H9 (cell line): Measurements from ENCODE around the gene PET100. TPM values are rescaled to one million over a fixed set of nuclear protein-coding genes. Genes with fewer than 3 reads are reported as not detected.

ENCODE experiments used
- DNase-seq: peaks from one replicate; pipeline ENCODE4 v3.0.0-alpha.2; 2017
- H2AFZ ChIP-seq: one replicate; pipeline ENCODE4 v1.6.1; 2013; ENCODE audit warnings: mild to moderate bottlenecking, low read length, control low read depth, moderate library complexity
- H2AK5ac ChIP-seq: 2 replicates; pipeline ENCODE4 v1.6.1; 2013; ENCODE audit warnings: low read length, control low read depth, mixed read lengths; ENCODE audit not compliant: insufficient read length
- H2BK120ac ChIP-seq: one replicate; pipeline ENCODE4 v1.6.1; 2013; ENCODE audit warnings: low read depth, mild to moderate bottlenecking, low read length, control low read depth, inconsistent platforms; ENCODE audit not compliant: poor library complexity, severe bottlenecking
- H2BK12ac ChIP-seq: 2 replicates; pipeline ENCODE4 v1.6.1; 2013; ENCODE audit warnings: low read length, control low read depth, mixed read lengths, low read depth; ENCODE audit not compliant: insufficient read length
- H2BK15ac ChIP-seq: 2 replicates; pipeline ENCODE4 v1.6.1; 2013; ENCODE audit warnings: low read depth, low read length, control low read depth
- H2BK20ac ChIP-seq: one replicate; pipeline ENCODE4 v1.6.1; 2013; ENCODE audit warnings: low read depth, mild to moderate bottlenecking, low read length, control low read depth, inconsistent platforms; ENCODE audit not compliant: poor library complexity, severe bottlenecking
- H2BK5ac ChIP-seq: 2 replicates; pipeline ENCODE4 v1.6.1; 2013; ENCODE audit warnings: low read length, control low read depth, mixed read lengths; ENCODE audit not compliant: insufficient read length
- H3K14ac ChIP-seq: 2 replicates; pipeline ENCODE4 v1.6.1; 2013; ENCODE audit warnings: low read length, control low read depth; ENCODE audit not compliant: insufficient read depth
- H3K18ac ChIP-seq: 2 replicates; pipeline ENCODE4 v1.6.1; 2013; ENCODE audit warnings: low read depth, mild to moderate bottlenecking, mixed read lengths, low read length, control low read depth; ENCODE audit not compliant: insufficient read length
- H3K23ac ChIP-seq: 2 replicates; pipeline ENCODE4 v1.6.1; 2013; ENCODE audit warnings: low read length, control low read depth, mixed read lengths, low read depth; ENCODE audit not compliant: insufficient read length
- H3K23me2 ChIP-seq: 2 replicates; pipeline ENCODE4 v1.6.1; 2013; ENCODE audit warnings: low read depth, mild to moderate bottlenecking, mixed read lengths, low read length, control low read depth; ENCODE audit not compliant: insufficient read length, poor library complexity, severe bottlenecking
- H3K27ac ChIP-seq: 2 replicates; pipeline ENCODE4 v1.5.1; 2013; ENCODE audit warnings: low read length, control low read depth, mixed read lengths, low read depth; ENCODE audit not compliant: insufficient read length
- H3K27me3 ChIP-seq: 2 replicates; pipeline ENCODE4 v1.6.1; 2013; ENCODE audit warnings: low read length, control low read depth, inconsistent platforms; ENCODE audit not compliant: insufficient read depth
- H3K4ac ChIP-seq: 2 replicates; pipeline ENCODE4 v1.6.1; 2013; ENCODE audit warnings: low read depth, mild to moderate bottlenecking, control low read depth, inconsistent platforms, low read length, moderate library complexity
- H3K4me1 ChIP-seq: 2 replicates; pipeline ENCODE4 v1.6.1; 2013; ENCODE audit warnings: low read length, control low read depth, inconsistent platforms; ENCODE audit not compliant: insufficient read depth
- H3K4me2 ChIP-seq: 2 replicates; pipeline ENCODE4 v1.6.1; 2013; ENCODE audit warnings: low read length, control low read depth, mixed read lengths; ENCODE audit not compliant: insufficient read length, insufficient read depth
- H3K56ac ChIP-seq: 2 replicates; pipeline ENCODE4 v1.6.1; 2013; ENCODE audit warnings: low read depth, mild to moderate bottlenecking, mixed read lengths, low read length, control low read depth; ENCODE audit not compliant: insufficient read length
- H3K79me1 ChIP-seq: 2 replicates; pipeline ENCODE4 v1.6.1; 2013; ENCODE audit warnings: low read depth, mild to moderate bottlenecking, moderate library complexity, low read length, control low read depth, inconsistent platforms; ENCODE audit not compliant: insufficient read depth, poor library complexity, severe bottlenecking
- H3K79me2 ChIP-seq: 2 replicates; pipeline ENCODE4 v1.6.1; 2013; ENCODE audit warnings: low read length, control low read depth, inconsistent platforms; ENCODE audit not compliant: insufficient read depth
- H3K9ac ChIP-seq: 2 replicates; pipeline ENCODE4 v1.6.1; 2013; ENCODE audit warnings: low read length, control low read depth, mixed read lengths; ENCODE audit not compliant: insufficient read length; ENCODE audit errors: extremely low read depth
- H3K9me3 ChIP-seq: one replicate; pipeline ENCODE4 v1.6.1; 2013; ENCODE audit warnings: low read depth, low read length, inconsistent platforms; ENCODE audit not compliant: control insufficient read depth
- H3T11ph ChIP-seq: one replicate; pipeline ENCODE4 v1.6.1; 2013; ENCODE audit warnings: mild to moderate bottlenecking, low read length, control low read depth, inconsistent platforms
- H4K20me1 ChIP-seq: one replicate; pipeline ENCODE4 v1.6.1; 2013; ENCODE audit not compliant: control insufficient read depth, insufficient read length, insufficient read depth
- H4K5ac ChIP-seq: 2 replicates; pipeline ENCODE4 v1.6.1; 2013; ENCODE audit warnings: low read depth, mild to moderate bottlenecking, mixed read lengths, low read length, control low read depth; ENCODE audit not compliant: insufficient read length
- H4K8ac ChIP-seq: replicated peaks from 2 replicates; pipeline ENCODE4 v1.6.1; 2013; ENCODE audit warnings: low read length, control low read depth, mixed read lengths, low read depth; ENCODE audit not compliant: insufficient read length
- H4K91ac ChIP-seq: 2 replicates; pipeline ENCODE4 v1.6.1; 2013; ENCODE audit warnings: low read depth, mild to moderate bottlenecking, moderate library complexity, mixed read lengths, low read length, control low read depth; ENCODE audit not compliant: insufficient read length
- H3K27ac Mint-ChIP-seq, 3 experiments: 2 replicates in 2 of 3; 3 replicates in 1 of 3; pipeline ENCODE4 v1.8.0; 2020 to 2021; ENCODE audit warnings: mixed read lengths in 3 of 3, mild to moderate bottlenecking in 1 of 3, moderate library complexity in 1 of 3
- H3K27me3 Mint-ChIP-seq: 2 replicates; pipeline ENCODE4 v1.8.0; 2021; ENCODE audit warnings: low read depth, mild to moderate bottlenecking, moderate library complexity, mixed read lengths
- H3K36me3 Mint-ChIP-seq, 3 experiments: 2 replicates in 2 of 3; 3 replicates in 1 of 3; pipeline ENCODE4 v1.8.0; 2020 to 2021; ENCODE audit warnings: low read depth in 3 of 3, mixed read lengths in 3 of 3; ENCODE audit not compliant: insufficient read depth in 1 of 3
- H3K4me1 Mint-ChIP-seq, 2 experiments: 2 replicates each; pipeline ENCODE4 v1.8.0; 2020; ENCODE audit warnings: mixed read lengths in 2 of 2
- H3K4me3 Mint-ChIP-seq, 2 experiments: 2 replicates in 1 of 2; 3 replicates in 1 of 2; pipeline ENCODE4 v1.8.0; 2020 to 2021; ENCODE audit warnings: mild to moderate bottlenecking in 2 of 2, mixed read lengths in 2 of 2, moderate library complexity in 1 of 2
- H3K9me3 Mint-ChIP-seq, 2 experiments: 2 replicates in 1 of 2; 3 replicates in 1 of 2; pipeline ENCODE4 v1.8.0; 2020; ENCODE audit warnings: mild to moderate bottlenecking in 2 of 2, mixed read lengths in 2 of 2, moderate library complexity in 1 of 2
- CTCF ChIP-seq: fragments of 200-600 bp; sonication (generic); conservative IDR thresholded peaks from 3 replicates; pipeline ENCODE4 v1.8.0; 2021; ENCODE audit warnings: antibody characterized with exemption, mild to moderate bottlenecking
- whole genome bisulfite sequencing: extraction: QIAGEN DNeasy Blood & Tissue Kit; methylation state at CpG from one replicate; pipeline ENCODE4 v1.1.7; 2013; ENCODE audit warnings: missing lambda C conversion rate, low lambda C conversion rate, mixed read lengths; ENCODE audit not compliant: insufficient read length; ENCODE audit errors: extremely low coverage; 5-methylcytosine and 5-hydroxymethylcytosine counted together
- total RNA-seq: library from RNA; stranded (reverse); gene quantifications from 2 replicates; pipeline ENCODE4 v1.2.1, GENCODE V29; 2021

The PET100 gene
- total RNA-seq, 1 experiment from 2014 or later: 129 TPM

GRCh38 chr19:7618771-7619510 is 10.7 kb upstream of the PET100 start:
- Histone ChIP-seq H2BK20ac (no peak overlapping the region), H3K56ac (no peak overlapping the region), H2BK15ac (no peak overlapping the region), H3K4me1 (no peaks in the 10 kb centered on the region), H2AK5ac (no peak overlapping the region), H3K23me2 (no peaks in the 10 kb centered on the region), H3T11ph (no peak overlapping the region), H2BK5ac (no peak overlapping the region), H2BK120ac (no peak overlapping the region), H3K23ac (no peak overlapping the region), H3K9me3 (no peaks in the 10 kb centered on the region), H3K79me1 (no peaks in the 10 kb centered on the region), H4K8ac (no peak overlapping the region), H2BK12ac (no peak overlapping the region), H3K79me2 (no peaks in the 10 kb centered on the region), H4K5ac (no peak overlapping the region), H3K18ac (no peak overlapping the region), H3K4me2 (no peak overlapping the region), H3K9ac (no peak overlapping the region), H2AFZ (no peak overlapping the region), H4K20me1 (no peaks in the 10 kb centered on the region), H3K4ac (no peak overlapping the region), H3K27ac (no peak overlapping the region), H3K27me3 (peaks cover 2% of the 10 kb centered on the region; the same call in 1 of the 2 replicates), H3K14ac (no peak overlapping the region), H4K91ac (no peak overlapping the region)
- Mint-ChIP-seq H3K9me3 (no peaks in the 10 kb centered on the region), H3K27ac (peak overlapping the region in 1 of 3 experiments; percentile 57; a peak in 1 of 7 replicates), H3K36me3 (peaks cover 27 to 54% (median 53%) of the 10 kb centered on the region in 3 experiments), H3K27me3 (no peaks in the 10 kb centered on the region), H3K4me3 (peak overlapping the region in 1 of 2 experiments; percentile 38; a peak in 1 of 5 replicates), H3K4me1 (no peaks in the 10 kb centered on the region)
- DNase-seq: no peak
- WGBS: no CpG with 5 or more reads among the region's 21 CpGs
- TF ChIP-seq CTCF: no peak
